HG02852 (cell line): ENCODE measurements around the gene SCAMP2.
"Not testable (repeated sequence)": the region's sequence is repeated elsewhere in the genome, so short reads cannot be mapped to it uniquely, and the experiment has no call there.

ENCODE experiments used
- ATAC-seq: cut with Tn5 transposase; IDR thresholded peaks from one replicate; pipeline ENCODE4 v1.9.1; 2021; ENCODE audit warnings: mild to moderate bottlenecking, moderate library complexity; ENCODE audit not compliant: unreplicated experiment

Gene SCAMP2

GRCh38 chr15:74891469-74891868, 18.3 kb upstream of the SCAMP2 start:
- ATAC-seq: no peak

- no peak for ATAC-seq
Observed at GRCh38 chr15:74890665-74890960, 17.4 kb upstream of the SCAMP2 start.

- peak; percentile 92 for ATAC-seq
Observed at GRCh38 chr15:74889883-74890664, 16.9 kb upstream of the SCAMP2 start, which contains the start of gene MPI. TSS of gene MPI (plus strand) at chr15:74890042. CDS start at chr15:74890074, 32 bp downstream.

GRCh38 chr15:74889390-74889882, 16.3 kb upstream of the SCAMP2 start:
- ATAC-seq: peak; percentile 14

GRCh38 chr15:74888716-74889115, 15.6 kb upstream of the SCAMP2 start:
- no peak for ATAC-seq

GRCh38 chr15:74887537-74888193, 14.5 kb upstream of the SCAMP2 start:
- ATAC-seq: not testable (repeated sequence)

GRCh38 chr15:74885461-74885860, 12.3 kb upstream of the SCAMP2 start:
- ATAC-seq: no peak

- no peak for ATAC-seq
Observed at GRCh38 chr15:74884428-74885223, 11.5 kb upstream of the SCAMP2 start.

GRCh38 chr15:74882528-74882927, 9.4 kb upstream of the SCAMP2 start:
- no peak for ATAC-seq

GRCh38 chr15:74878273-74878672, 5.1 kb upstream of the SCAMP2 start:
- ATAC-seq: no peak

GRCh38 chr15:74873756-74874424, 725 bp upstream of the SCAMP2 start:
- ATAC-seq: no peak

GRCh38 chr15:74872702-74873035, 496 bp downstream of the SCAMP2 start:
- no peak for ATAC-seq

GRCh38 chr15:74870436-74871215, 2.5 kb downstream of the SCAMP2 start:
- no peak for ATAC-seq

GRCh38 chr15:74869726-74870407, 3.3 kb downstream of the SCAMP2 start:
- ATAC-seq: peak; percentile 58

- no peak for ATAC-seq
Observed at GRCh38 chr15:74869372-74869725, 3.8 kb downstream of the SCAMP2 start.

GRCh38 chr15:74868059-74868458, 5.1 kb downstream of the SCAMP2 start:
- ATAC-seq: no peak

GRCh38 chr15:74867466-74868038, 5.6 kb downstream of the SCAMP2 start:
- ATAC-seq: no peak

GRCh38 chr15:74866090-74866489, 7.1 kb downstream of the SCAMP2 start:
- no peak for ATAC-seq

GRCh38 chr15:74865316-74865715, 7.8 kb downstream of the SCAMP2 start:
- ATAC-seq: no peak
